Duodenal mucosa (tissue), 2 donors: ENCODE results near the gene SH3BGR.

Experiments used
- H3K27ac ChIP-seq: one replicate; pipeline ENCODE4 v1.7.0; 2013; ENCODE audit warnings: low read depth, low read length
- H3K27me3 ChIP-seq, 2 donors: one replicate each; pipeline ENCODE4 v1.7.0; 2013; ENCODE audit warnings: low read length in 2 of 2, control low read depth in 1 of 2; ENCODE audit not compliant: insufficient read depth in 2 of 2, control insufficient read depth in 1 of 2
- H3K36me3 ChIP-seq, 2 donors: one replicate each; pipeline ENCODE4 v1.7.0; 2013; ENCODE audit warnings: low read length in 2 of 2, control low read depth in 1 of 2; ENCODE audit not compliant: insufficient read depth in 2 of 2, control insufficient read depth in 1 of 2
- H3K4me1 ChIP-seq, 2 donors: one replicate each; pipeline ENCODE4 v1.7.0; 2013; ENCODE audit warnings: low read length in 2 of 2, control low read depth in 1 of 2; ENCODE audit not compliant: insufficient read depth in 2 of 2, control insufficient read depth in 1 of 2
- H3K4me3 ChIP-seq, 2 donors: one replicate each; pipeline ENCODE4 v1.7.0; 2013; ENCODE audit warnings: low read length in 2 of 2, low read depth in 1 of 2
- H3K9ac ChIP-seq, 2 donors: one replicate each; pipeline ENCODE4 v1.7.0; 2013; ENCODE audit warnings: low read length in 2 of 2, low read depth in 1 of 2
- H3K9me3 ChIP-seq, 2 donors: one replicate each; pipeline ENCODE4 v1.7.0; 2013; ENCODE audit warnings: low read length in 2 of 2, control low read depth in 1 of 2; ENCODE audit not compliant: control insufficient read depth in 1 of 2

Gene SH3BGR

GRCh38 chr21:39480271-39480670, 28.5 kb downstream of the SH3BGR start:
- Histone ChIP-seq H3K4me1 (no peaks in the 10 kb centered on the region), H3K9me3 (no peaks in the 10 kb centered on the region), H3K27me3 (no peaks in the 10 kb centered on the region), H3K4me3 (no peak overlapping the region), H3K36me3 (no peaks in the 10 kb centered on the region), H3K9ac (no peak overlapping the region), H3K27ac (no peak overlapping the region)

GRCh38 chr21:39481886-39482285, 30.1 kb downstream of the SH3BGR start:
- Histone ChIP-seq H3K27me3 (no peaks in the 10 kb centered on the region), H3K27ac (no peak overlapping the region), H3K4me1 (no peaks in the 10 kb centered on the region), H3K9ac (no peak overlapping the region), H3K4me3 (no peak overlapping the region), H3K9me3 (no peaks in the 10 kb centered on the region), H3K36me3 (no peaks in the 10 kb centered on the region)

GRCh38 chr21:39483917-39484316, 32.1 kb downstream of the SH3BGR start:
- H3K27ac ChIP-seq: no peak overlapping the region
- no peaks in the 10 kb centered on the region for H3K27me3 ChIP-seq
- no peaks in the 10 kb centered on the region for H3K9me3 ChIP-seq
- no peaks in the 10 kb centered on the region for H3K4me1 ChIP-seq
- no peak overlapping the region for H3K9ac ChIP-seq
- H3K36me3 ChIP-seq: no peaks in the 10 kb centered on the region
- no peak overlapping the region for H3K4me3 ChIP-seq

GRCh38 chr21:39484711-39485276, 33.0 kb downstream of the SH3BGR start:
- Histone ChIP-seq H3K27ac (no peak overlapping the region), H3K27me3 (no peaks in the 10 kb centered on the region), H3K4me3 (no peak overlapping the region), H3K9ac (no peak overlapping the region), H3K36me3 (no peaks in the 10 kb centered on the region), H3K4me1 (no peaks in the 10 kb centered on the region), H3K9me3 (no peaks in the 10 kb centered on the region)

- Histone ChIP-seq H3K27me3 (no peaks in the 10 kb centered on the region), H3K4me3 (no peak overlapping the region), H3K9me3 (peaks cover 0 to 5% of the 10 kb centered on the region in 2 donors), H3K27ac (no peak overlapping the region), H3K9ac (no peak overlapping the region), H3K4me1 (no peaks in the 10 kb centered on the region), H3K36me3 (no peaks in the 10 kb centered on the region)
These were observed 37.7 kb downstream of the SH3BGR start for GRCh38 chr21:39489380-39489924.

GRCh38 chr21:39499156-39499555, 47.4 kb downstream of the SH3BGR start:
- Histone ChIP-seq H3K4me3 (no peak overlapping the region), H3K4me1 (no peaks in the 10 kb centered on the region), H3K9ac (no peak overlapping the region), H3K27me3 (no peaks in the 10 kb centered on the region), H3K27ac (no peak overlapping the region), H3K36me3 (no peaks in the 10 kb centered on the region), H3K9me3 (peaks cover 0 to 2% of the 10 kb centered on the region in 2 donors)

DNA sequence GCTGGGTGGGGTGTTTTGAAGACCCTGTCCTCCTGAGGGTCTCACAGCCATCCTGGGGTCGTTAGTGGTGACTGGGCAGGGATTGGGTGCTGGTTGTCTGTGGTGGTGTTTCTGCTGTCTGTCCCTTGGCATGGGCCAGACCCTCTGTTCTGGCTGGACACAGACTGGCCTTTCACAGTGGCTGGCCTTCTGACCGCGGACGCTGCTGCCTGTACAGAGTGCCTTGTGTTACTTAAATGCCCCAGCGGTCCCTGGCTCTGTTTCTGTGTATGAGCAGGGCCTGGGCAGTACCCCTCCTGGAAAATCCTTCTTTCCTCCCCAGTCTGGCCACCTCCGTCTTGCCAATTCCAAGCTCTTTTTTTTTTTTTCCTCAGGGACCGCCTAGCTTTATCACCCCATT, 50.9 kb downstream of the SH3BGR start:
- Histone ChIP-seq H3K4me3 (no peak overlapping the region), H3K9ac (no peak overlapping the region), H3K36me3 (no peaks in the 10 kb centered on the region), H3K27ac (no peak overlapping the region), H3K4me1 (no peaks in the 10 kb centered on the region), H3K9me3 (no peaks in the 10 kb centered on the region), H3K27me3 (no peaks in the 10 kb centered on the region)

DNA sequence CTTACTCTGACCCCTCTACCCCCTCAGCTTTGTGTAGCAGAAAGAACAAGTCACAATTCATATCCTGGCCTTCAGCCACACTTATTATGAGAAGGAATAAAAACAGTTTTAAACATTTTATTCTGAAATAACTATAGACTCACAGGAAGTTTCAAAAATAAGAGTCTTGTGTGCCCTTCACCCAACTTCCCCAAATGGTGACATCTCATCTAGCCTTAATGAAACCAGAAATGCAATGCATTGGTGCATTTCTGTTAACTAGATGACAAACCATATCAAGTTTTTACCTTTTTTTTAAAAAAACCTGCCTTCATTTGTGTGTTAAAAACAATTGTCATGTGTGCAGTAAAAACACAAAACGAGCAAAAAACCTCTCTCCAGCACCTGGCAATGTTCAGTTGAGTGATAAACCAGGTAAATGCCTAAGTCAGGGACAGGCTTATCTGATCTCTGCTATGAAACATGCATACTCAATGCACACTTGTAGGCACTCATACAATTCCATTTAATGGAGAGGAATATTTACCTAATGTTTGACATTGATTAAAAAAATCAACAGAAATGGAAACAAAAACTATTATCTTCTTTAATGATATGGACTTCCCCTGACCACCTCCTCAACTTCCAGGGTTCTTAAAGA, 51.5 kb downstream of the SH3BGR start:
- Histone ChIP-seq H3K9me3 (no peaks in the 10 kb centered on the region), H3K9ac (no peak overlapping the region), H3K36me3 (no peaks in the 10 kb centered on the region), H3K4me3 (no peak overlapping the region), H3K27ac (no peak overlapping the region), H3K27me3 (no peaks in the 10 kb centered on the region), H3K4me1 (no peaks in the 10 kb centered on the region)

GRCh38 chr21:39504230-39504629, 52.5 kb downstream of the SH3BGR start:
- no peaks in the 10 kb centered on the region for H3K36me3 ChIP-seq
- no peak overlapping the region for H3K27ac ChIP-seq
- no peaks in the 10 kb centered on the region for H3K4me1 ChIP-seq
- no peak overlapping the region for H3K9ac ChIP-seq
- no peaks in the 10 kb centered on the region for H3K27me3 ChIP-seq
- no peak overlapping the region for H3K4me3 ChIP-seq
- H3K9me3 ChIP-seq: no peaks in the 10 kb centered on the region

GRCh38 chr21:39510240-39510639, 58.5 kb downstream of the SH3BGR start:
- H3K27ac ChIP-seq: no peak overlapping the region
- H3K4me1 ChIP-seq: no peaks in the 10 kb centered on the region
- no peaks in the 10 kb centered on the region for H3K27me3 ChIP-seq
- H3K9me3 ChIP-seq: no peaks in the 10 kb centered on the region
- no peak overlapping the region for H3K9ac ChIP-seq
- H3K4me3 ChIP-seq: no peak overlapping the region
- no peaks in the 10 kb centered on the region for H3K36me3 ChIP-seq
